ENCODE results near the gene DTX3. TPM values are rescaled to one million over a fixed set of nuclear protein-coding genes. Genes with fewer than 3 reads are reported as not detected.
"Not testable (repeated sequence)": the region's sequence is repeated elsewhere in the genome, so short reads cannot be mapped to it uniquely, and the experiment has no call there.

Gene DTX3
- total RNA-seq, 4 donors from 2014 or later, result 3.5 to 13.8 (median 6.8) TPM

DNA sequence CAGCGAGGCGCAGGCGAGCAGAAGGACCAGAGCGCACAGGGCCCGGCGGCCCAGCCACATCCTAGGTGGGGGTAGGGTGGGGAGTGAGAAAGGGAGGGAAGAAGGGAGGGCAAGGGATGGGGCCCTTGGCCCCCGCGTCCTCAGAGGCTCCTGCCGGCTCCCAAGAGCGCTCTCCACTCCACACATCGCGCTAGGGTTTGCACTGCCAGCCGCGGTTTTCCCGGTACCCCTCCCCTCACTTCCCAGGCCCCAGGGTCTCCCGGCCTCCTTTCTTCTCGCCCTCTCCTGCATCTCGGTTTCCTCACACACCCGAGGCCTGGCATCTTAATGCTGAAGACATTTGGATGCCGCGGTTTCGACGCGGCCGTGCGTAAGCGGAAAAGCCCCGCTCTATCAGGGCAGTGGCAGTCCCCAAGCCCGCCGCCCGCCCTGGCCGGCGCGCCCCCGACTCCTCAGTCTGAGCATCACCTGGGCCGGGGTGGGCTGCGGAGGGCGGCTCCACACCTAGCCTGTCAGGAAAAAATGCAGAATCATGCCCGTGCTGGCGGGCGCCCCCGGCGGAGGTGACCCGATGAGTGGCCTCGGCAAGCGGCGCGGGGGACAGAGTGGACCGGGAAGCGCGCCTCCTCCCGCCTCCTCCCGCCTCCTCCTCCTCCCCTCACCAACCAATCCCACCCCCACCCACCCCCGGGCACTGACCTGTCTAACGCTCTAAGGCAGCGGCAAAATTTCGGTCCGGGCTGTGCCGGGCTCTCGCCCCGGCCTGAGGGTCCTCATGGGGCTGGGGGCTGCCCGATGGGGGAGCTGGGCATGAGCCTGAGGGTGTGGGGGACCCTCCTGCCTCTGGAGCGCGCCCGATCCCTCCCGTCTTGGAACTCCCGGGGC lies 27.7 kb downstream of the DTX3 start:
- peak overlapping the region; percentile 70 to 82 (median 78) for H3K4me3 ChIP-seq

DNA sequence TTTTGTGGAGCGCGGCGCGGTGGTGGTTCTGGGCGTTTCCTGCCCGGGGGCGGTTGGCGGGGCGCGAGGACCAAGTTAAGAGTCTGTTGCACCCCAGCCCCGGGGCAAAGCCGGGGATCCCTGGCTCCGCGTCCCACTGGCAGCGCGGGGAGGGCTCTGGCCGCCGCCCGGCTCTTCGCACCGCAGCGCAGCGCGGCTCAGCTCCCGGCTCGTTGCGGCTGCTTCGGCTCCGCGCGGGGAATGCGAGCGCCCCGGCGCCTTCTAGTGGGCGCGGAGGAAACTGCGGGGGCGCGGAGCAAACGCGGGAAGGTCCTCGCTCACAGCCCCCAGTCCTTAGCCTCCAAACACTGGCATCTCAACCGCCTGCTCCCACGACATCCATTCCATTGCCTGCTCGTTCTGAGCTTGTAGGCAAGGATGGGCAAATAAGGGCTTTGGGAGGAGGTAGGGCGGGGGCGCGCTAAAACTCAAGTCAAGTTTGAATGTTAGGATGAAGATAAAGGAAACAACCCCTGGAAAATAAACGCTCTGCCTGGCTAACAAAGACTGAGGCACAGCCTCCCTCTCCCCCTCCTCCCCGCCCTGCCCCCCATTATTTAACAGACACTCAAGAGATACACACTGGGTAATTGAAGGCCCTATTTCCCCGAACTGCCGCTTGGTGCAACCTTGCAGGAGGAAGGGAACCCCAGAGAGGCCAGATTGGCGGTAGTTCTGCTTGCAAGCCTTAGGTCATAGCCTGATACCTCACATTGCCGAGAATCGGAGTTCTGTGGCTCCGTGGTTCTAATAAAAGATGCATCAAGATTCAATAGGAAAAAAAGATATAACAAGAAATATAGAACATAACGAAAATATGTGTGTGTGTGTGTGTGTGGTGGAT lies 28.6 kb downstream of the DTX3 start, which contains the start of gene B4GALNT1:
Gene B4GALNT1 (minus strand): TSS at position 244 of the 883 bp plus-strand sequence. CDS start 1,069 bp downstream, outside the sequence.
- Histone ChIP-seq H3K27ac (peak within 1 kb of the TSS; percentile 19 to 69 (median 64)), H3K4me1 (peaks cover 0 to 11% of the 10 kb centered on the region in 2 donors), H3K9me3 (no peaks in the 10 kb centered on the region), H3K27me3 (peaks cover 0 to 3% (median 0%) of the 10 kb centered on the region in 3 donors), H3K4me3 (peak within 1 kb of the TSS; percentile 70 to 82 (median 78)), H3K36me3 (peaks cover 0 to 5% of the 10 kb centered on the region in 2 donors)
- TF ChIP-seq, protein P1, sequence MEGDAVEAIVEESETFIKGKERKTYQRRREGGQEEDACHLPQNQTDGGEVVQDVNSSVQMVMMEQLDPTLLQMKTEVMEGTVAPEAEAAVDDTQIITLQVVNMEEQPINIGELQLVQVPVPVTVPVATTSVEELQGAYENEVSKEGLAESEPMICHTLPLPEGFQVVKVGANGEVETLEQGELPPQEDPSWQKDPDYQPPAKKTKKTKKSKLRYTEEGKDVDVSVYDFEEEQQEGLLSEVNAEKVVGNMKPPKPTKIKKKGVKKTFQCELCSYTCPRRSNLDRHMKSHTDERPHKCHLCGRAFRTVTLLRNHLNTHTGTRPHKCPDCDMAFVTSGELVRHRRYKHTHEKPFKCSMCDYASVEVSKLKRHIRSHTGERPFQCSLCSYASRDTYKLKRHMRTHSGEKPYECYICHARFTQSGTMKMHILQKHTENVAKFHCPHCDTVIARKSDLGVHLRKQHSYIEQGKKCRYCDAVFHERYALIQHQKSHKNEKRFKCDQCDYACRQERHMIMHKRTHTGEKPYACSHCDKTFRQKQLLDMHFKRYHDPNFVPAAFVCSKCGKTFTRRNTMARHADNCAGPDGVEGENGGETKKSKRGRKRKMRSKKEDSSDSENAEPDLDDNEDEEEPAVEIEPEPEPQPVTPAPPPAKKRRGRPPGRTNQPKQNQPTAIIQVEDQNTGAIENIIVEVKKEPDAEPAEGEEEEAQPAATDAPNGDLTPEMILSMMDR (IDR thresholded peaks at IDR 0.05 in 4 of 5, conservative IDR thresholded peaks at IDR 0.05 in 1 of 5), result peak; percentile 72 to 89 (median 88)
- peak in 1 of 2 donors; percentile 37 for TF ChIP-seq POLR2A (IDR thresholded peaks at IDR 0.05)
- DNase-seq, result no peak
- intact Hi-C loops (cut with DNase I; ENCODE audit: low total_unique reads) (loop anchor here (2.0 kb wide), 2 partner anchors 50 to 60 kb away; no protein-coding TSS in a partner anchor), in situ Hi-C loops (cut with MboI; ENCODE audit: low sequenced_read_pairs in 4 of 4) (no loop called here)
- ATAC-seq, result peak; percentile 87 to 88

More for the DNA sequence above, 27.7 kb downstream of the DTX3 start:
- peak overlapping the region; percentile 19 to 69 (median 64) for H3K27ac ChIP-seq
- TF ChIP-seq, protein P1 (IDR thresholded peaks at IDR 0.05 in 4 of 5, conservative IDR thresholded peaks at IDR 0.05 in 1 of 5), result no peak
- TF ChIP-seq POLR2A (IDR thresholded peaks at IDR 0.05), result no peak
- in situ Hi-C loops (cut with MboI; ENCODE audit: low sequenced_read_pairs in 4 of 4) (no loop called here), intact Hi-C loops (cut with DNase I; ENCODE audit: low total_unique reads) (loop anchor here (2.0 kb wide), 2 partner anchors 50 to 60 kb away; no protein-coding TSS in a partner anchor)
- H3K4me1 ChIP-seq, result peaks cover 0 to 11% of the 10 kb centered on the region in 2 donors
- H3K36me3 ChIP-seq, result peaks cover 0 to 5% of the 10 kb centered on the region in 2 donors
- peaks cover 0 to 3% (median 0%) of the 10 kb centered on the region in 3 donors for H3K27me3 ChIP-seq
- DNase-seq, result peak in 1 of 2 donors; percentile 33
- ATAC-seq, result peak; percentile 69 to 70
- H3K9me3 ChIP-seq, result no peaks in the 10 kb centered on the region

DNA sequence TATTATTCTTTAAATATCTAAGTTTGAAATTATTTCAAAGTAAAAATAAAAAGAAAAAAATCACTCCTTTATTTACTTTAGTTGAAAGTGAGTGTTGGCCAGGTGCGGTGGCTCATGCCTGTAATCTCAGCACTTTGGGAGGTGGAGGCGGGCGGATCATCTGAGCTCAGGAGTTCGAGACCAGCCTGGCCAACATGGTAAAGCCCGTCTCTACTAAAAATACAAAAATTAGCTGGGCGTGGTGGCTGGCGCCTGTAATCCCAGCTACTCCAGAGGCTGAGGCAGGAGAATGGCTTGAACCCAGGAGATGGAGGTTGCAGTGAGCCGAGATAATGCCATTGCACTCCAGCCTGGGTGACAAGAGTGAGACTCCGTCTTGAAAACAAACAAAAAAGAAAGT lies 32.1 kb downstream of the DTX3 start:
- H3K27ac ChIP-seq; intact Hi-C loops (cut with DNase I; ENCODE audit: low total_unique reads); H3K4me1 ChIP-seq; DNase-seq; ATAC-seq; H3K27me3 ChIP-seq; H3K9me3 ChIP-seq; in situ Hi-C loops (cut with MboI; ENCODE audit: low sequenced_read_pairs in 4 of 4); H3K4me3 ChIP-seq; H3K36me3 ChIP-seq: not testable (repeated sequence)

DNA sequence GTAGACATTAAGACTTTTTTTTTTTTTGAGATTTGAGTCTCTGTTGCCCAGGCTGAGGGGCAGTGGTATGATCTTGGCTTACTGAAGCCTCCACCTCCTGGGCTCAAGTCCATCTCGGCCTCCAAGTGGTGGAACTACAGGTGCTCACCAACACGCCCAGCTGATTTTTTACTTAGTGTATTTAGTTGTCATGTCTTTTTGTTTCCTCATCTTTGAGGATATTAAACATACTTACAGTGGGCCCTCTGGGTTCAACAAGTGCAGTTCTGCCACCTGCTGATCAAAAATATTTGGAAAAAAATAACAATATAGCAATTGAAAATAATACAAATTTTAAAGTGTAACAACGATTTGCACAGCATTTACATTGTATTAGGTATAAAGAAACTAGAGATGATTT lies 32.7 kb downstream of the DTX3 start:
- no peak for ATAC-seq
- intact Hi-C loops (cut with DNase I; ENCODE audit: low total_unique reads) (no loop called here), in situ Hi-C loops (cut with MboI; ENCODE audit: low sequenced_read_pairs in 4 of 4) (no loop called here)
- Histone ChIP-seq H3K27me3 (peaks cover 0 to 4% (median 0%) of the 10 kb centered on the region in 3 donors), H3K27ac (no peak overlapping the region), H3K9me3 (no peaks in the 10 kb centered on the region), H3K36me3 (no peaks in the 10 kb centered on the region), H3K4me1 (peaks cover 0 to 6% of the 10 kb centered on the region in 2 donors), H3K4me3 (no peak overlapping the region)
- no peak for TF ChIP-seq POLR2A (IDR thresholded peaks at IDR 0.05)
- TF ChIP-seq, protein P1 (IDR thresholded peaks at IDR 0.05 in 4 of 5, conservative IDR thresholded peaks at IDR 0.05 in 1 of 5), result no peak
- DNase-seq, result no peak

Data from gastrocnemius medialis (tissue), 4 donors.